Loucy (cell line): Measurements from ENCODE around the gene FGD5.

Experiments used
- H2AFZ ChIP-seq: fragments of 200-600 bp; sonication (generic); 2 replicates; pipeline ENCODE4 v1.6.0; 2016; ENCODE audit warnings: antibody characterized with exemption, mild to moderate bottlenecking, low read length, moderate library complexity
- H3F3A ChIP-seq: fragments of 200-600 bp; 2 replicates; pipeline ENCODE4 v1.6.0; 2016; ENCODE audit warnings: antibody characterized with exemption, low read depth, mild to moderate bottlenecking
- H3K27me3 ChIP-seq: fragments of 200-600 bp; sonication (generic); 2 replicates; pipeline ENCODE4 v1.6.1; 2014; ENCODE audit warnings: low read length, mild to moderate bottlenecking; ENCODE audit not compliant: insufficient read depth, poor library complexity, severe bottlenecking
- H3K36me3 ChIP-seq: fragments of 200-600 bp; sonication (generic); 2 replicates; pipeline ENCODE4 v1.6.1; 2016; ENCODE audit warnings: low read length; ENCODE audit not compliant: insufficient read depth
- H3K4me1 ChIP-seq: fragments of 200-600 bp; sonication (generic); 2 replicates; pipeline ENCODE4 v1.5.1; 2014; ENCODE audit warnings: low read length, mild to moderate bottlenecking; ENCODE audit not compliant: insufficient read depth, poor library complexity, severe bottlenecking
- H3K4me2 ChIP-seq: fragments of 200-600 bp; sonication (generic); 2 replicates; pipeline ENCODE4 v1.6.0; 2014; ENCODE audit warnings: antibody characterized with exemption, low read length, low read depth, mild to moderate bottlenecking; ENCODE audit not compliant: poor library complexity, severe bottlenecking
- H3K4me3 ChIP-seq: fragments of 200-600 bp; sonication (generic); 2 replicates; pipeline ENCODE4 v1.5.1; 2014; ENCODE audit warnings: low read length, mild to moderate bottlenecking, mixed read lengths; ENCODE audit not compliant: poor library complexity, severe bottlenecking
- H3K79me2 ChIP-seq: fragments of 200-600 bp; sonication (generic); 2 replicates; pipeline ENCODE4 v1.6.1; 2014; ENCODE audit warnings: low read length; ENCODE audit not compliant: insufficient read depth
- H3K9ac ChIP-seq: fragments of 200-600 bp; sonication (generic); 2 replicates; pipeline ENCODE4 v1.6.0; 2014; ENCODE audit warnings: mild to moderate bottlenecking, low read depth, low read length, moderate library complexity; ENCODE audit not compliant: poor library complexity, severe bottlenecking
- H3K9me2 ChIP-seq: fragments of 200-600 bp; sonication (generic); replicated peaks from 2 replicates; pipeline ENCODE4 v1.6.1; 2016; ENCODE audit warnings: low read depth, low read length, mixed read lengths
- H3K9me3 ChIP-seq: fragments of 200-600 bp; sonication (generic); 2 replicates; pipeline ENCODE4 v1.6.1; 2014; ENCODE audit warnings: mild to moderate bottlenecking, antibody characterized with exemption, low read length, low read depth; ENCODE audit not compliant: insufficient read depth
- H4K20me1 ChIP-seq: fragments of 200-600 bp; sonication (generic); 2 replicates; pipeline ENCODE4 v1.6.0; 2014; ENCODE audit warnings: antibody characterized with exemption, low read length, mild to moderate bottlenecking; ENCODE audit not compliant: insufficient read depth, poor library complexity, severe bottlenecking
- EZH2phosphoT487 ChIP-seq: fragments of 200-600 bp; IDR thresholded peaks from 2 replicates; pipeline ENCODE4 v1.6.1; 2018; ENCODE audit warnings: antibody characterized with exemption, mild to moderate bottlenecking, moderate library complexity, borderline replicate concordance
- TF ChIP-seq, protein P1 (sequence below): fragments of 200-600 bp; sonication (generic); conservative IDR thresholded peaks from 2 replicates; pipeline ENCODE4 v1.5.1; 2014; ENCODE audit warnings: mild to moderate bottlenecking, antibody characterized with exemption, low read length

The FGD5 gene

DNA sequence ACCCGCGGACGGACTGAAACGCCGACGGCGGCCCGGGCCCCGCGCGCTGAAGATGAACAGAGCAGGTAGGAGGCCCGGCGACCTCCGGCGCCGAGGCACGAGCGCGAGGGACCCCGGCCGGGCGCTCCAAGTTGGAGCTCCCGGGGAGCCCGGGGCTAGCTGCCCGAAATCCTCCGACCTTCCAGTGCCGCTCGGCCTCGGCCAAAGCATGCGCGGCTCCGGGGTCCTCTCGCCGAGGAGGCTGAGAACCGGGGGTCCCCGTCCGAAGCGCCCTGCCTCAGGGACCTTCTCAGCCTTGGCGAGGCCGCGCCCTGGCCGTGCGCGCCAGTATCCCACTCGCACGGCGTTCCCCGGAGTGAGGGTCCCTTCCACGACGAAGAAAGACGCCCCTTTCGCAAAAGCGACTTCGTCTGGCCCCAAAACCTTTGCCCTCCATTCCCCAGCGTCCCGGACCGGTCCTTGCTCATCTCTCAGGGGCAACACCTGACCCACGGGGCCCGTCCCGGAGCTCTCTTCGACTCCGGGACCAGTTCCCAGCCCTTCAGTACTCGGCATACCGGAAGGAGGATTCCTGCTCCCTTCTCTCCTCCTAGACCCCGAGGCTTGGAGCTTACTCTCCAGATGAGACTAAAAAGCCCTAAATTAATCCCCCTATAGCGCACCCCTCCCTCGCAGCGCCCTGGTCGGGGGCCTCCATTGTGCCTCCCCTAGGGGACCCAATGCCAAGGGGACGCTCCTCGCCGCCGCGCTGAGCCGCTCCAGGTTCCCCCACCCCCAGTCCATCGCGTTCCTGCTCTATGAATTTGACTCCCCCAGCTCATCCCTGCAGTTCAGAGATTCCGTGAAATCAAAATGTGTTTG, 7.7 kb upstream of the FGD5 start:
- H4K20me1 ChIP-seq: no peaks in the 10 kb centered on the region
- H3K27me3 ChIP-seq: no peaks in the 10 kb centered on the region
- no peak overlapping the region for H2AFZ ChIP-seq
- no peak overlapping the region for H3K9ac ChIP-seq
- no peak overlapping the region for H3K4me3 ChIP-seq
- H3K4me1 ChIP-seq: peaks cover 3% of the 10 kb centered on the region
- no peak overlapping the region for H3K4me2 ChIP-seq
- H3K9me3 ChIP-seq: no peaks in the 10 kb centered on the region
- H3K79me2 ChIP-seq: no peaks in the 10 kb centered on the region
- no peaks in the 10 kb centered on the region for H3F3A ChIP-seq
- no peaks in the 10 kb centered on the region for H3K9me2 ChIP-seq
- no peaks in the 10 kb centered on the region for H3K36me3 ChIP-seq
- TF ChIP-seq, protein P1, sequence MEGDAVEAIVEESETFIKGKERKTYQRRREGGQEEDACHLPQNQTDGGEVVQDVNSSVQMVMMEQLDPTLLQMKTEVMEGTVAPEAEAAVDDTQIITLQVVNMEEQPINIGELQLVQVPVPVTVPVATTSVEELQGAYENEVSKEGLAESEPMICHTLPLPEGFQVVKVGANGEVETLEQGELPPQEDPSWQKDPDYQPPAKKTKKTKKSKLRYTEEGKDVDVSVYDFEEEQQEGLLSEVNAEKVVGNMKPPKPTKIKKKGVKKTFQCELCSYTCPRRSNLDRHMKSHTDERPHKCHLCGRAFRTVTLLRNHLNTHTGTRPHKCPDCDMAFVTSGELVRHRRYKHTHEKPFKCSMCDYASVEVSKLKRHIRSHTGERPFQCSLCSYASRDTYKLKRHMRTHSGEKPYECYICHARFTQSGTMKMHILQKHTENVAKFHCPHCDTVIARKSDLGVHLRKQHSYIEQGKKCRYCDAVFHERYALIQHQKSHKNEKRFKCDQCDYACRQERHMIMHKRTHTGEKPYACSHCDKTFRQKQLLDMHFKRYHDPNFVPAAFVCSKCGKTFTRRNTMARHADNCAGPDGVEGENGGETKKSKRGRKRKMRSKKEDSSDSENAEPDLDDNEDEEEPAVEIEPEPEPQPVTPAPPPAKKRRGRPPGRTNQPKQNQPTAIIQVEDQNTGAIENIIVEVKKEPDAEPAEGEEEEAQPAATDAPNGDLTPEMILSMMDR: no peak
- TF ChIP-seq EZH2phosphoT487: no peak

GRCh38 chr3:14811684-14812083, 7.1 kb upstream of the FGD5 start:
- no peak for TF ChIP-seq EZH2phosphoT487
- TF ChIP-seq, protein P1: no peak
- no peaks in the 10 kb centered on the region for H3K36me3 ChIP-seq
- H3K4me1 ChIP-seq: no peaks in the 10 kb centered on the region
- no peak overlapping the region for H3K9ac ChIP-seq
- no peak overlapping the region for H3K4me3 ChIP-seq
- H3F3A ChIP-seq: no peaks in the 10 kb centered on the region
- H2AFZ ChIP-seq: no peak overlapping the region
- no peaks in the 10 kb centered on the region for H3K9me2 ChIP-seq
- no peaks in the 10 kb centered on the region for H3K27me3 ChIP-seq
- H3K4me2 ChIP-seq: no peak overlapping the region
- H3K9me3 ChIP-seq: no peaks in the 10 kb centered on the region
- H3K79me2 ChIP-seq: no peaks in the 10 kb centered on the region
- no peaks in the 10 kb centered on the region for H4K20me1 ChIP-seq

DNA sequence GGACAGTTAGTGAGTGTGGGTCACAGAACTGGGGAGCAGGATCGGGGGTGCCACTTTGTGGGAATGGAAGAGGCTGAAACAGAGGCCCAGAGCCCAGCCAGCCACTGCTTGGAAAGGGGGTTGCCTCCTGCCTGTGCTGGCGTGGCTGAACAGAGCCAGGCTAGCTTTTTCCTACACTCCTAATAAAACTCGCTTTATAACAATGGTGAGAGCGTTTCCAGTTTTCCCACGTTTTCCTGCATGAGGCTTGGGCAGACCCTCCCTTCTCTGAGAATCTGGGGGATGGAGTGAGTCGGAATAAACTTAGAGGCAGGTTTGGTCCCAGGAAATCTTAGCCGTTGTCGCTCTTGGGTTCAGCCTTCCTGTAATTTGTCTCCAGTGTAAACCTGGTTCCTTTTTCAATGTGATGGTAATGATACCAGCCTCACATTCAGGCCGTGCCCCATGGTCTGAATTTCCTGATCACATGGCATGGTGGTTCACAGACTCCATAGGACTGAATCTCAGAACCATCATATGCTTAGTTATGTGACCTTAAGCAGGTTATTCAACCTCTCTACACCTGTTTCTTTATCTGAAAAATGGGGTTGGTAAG, 6.5 kb upstream of the FGD5 start:
- no peaks in the 10 kb centered on the region for H3K79me2 ChIP-seq
- TF ChIP-seq EZH2phosphoT487: no peak
- TF ChIP-seq, protein P1: no peak
- H3K9ac ChIP-seq: no peak overlapping the region
- no peaks in the 10 kb centered on the region for H3K4me1 ChIP-seq
- no peaks in the 10 kb centered on the region for H3K9me3 ChIP-seq
- no peaks in the 10 kb centered on the region for H4K20me1 ChIP-seq
- no peak overlapping the region for H3K4me2 ChIP-seq
- H3K9me2 ChIP-seq: no peaks in the 10 kb centered on the region
- H3F3A ChIP-seq: no peaks in the 10 kb centered on the region
- no peak overlapping the region for H2AFZ ChIP-seq
- no peaks in the 10 kb centered on the region for H3K36me3 ChIP-seq
- H3K4me3 ChIP-seq: no peak overlapping the region
- H3K27me3 ChIP-seq: no peaks in the 10 kb centered on the region
